Measurements from ENCODE around the gene RAET1E. TPM values are rescaled to one million over a fixed set of nuclear protein-coding genes. Genes with fewer than 3 reads are reported as not detected.
"Not testable (repeated sequence)": the region's sequence is repeated elsewhere in the genome, so short reads cannot be mapped to it uniquely, and the experiment has no call there.

RAET1E gene
- total RNA-seq, 1 donor from 2014 or later = 0.19 TPM

GRCh38 chr6:149856256-149856994 is 41.5 kb downstream of the RAET1E start:
- H3K27me3 ChIP-seq (ENCODE audit: low read depth) = no peaks in the 10 kb centered on the region
- H3K27ac ChIP-seq (replicated peaks) = no peak overlapping the region
- no peak overlapping the region for H3K4me3 ChIP-seq
- H3K36me3 ChIP-seq = no peaks in the 10 kb centered on the region
- intact Hi-C loops (cut with micrococcal nuclease) = no loop called here
- DNase-seq = no peak
- no peaks in the 10 kb centered on the region for H3K9me3 ChIP-seq (replicated peaks)
- H3K4me1 ChIP-seq = peaks cover 28% of the 10 kb centered on the region
- TF ChIP-seq CTCF (IDR thresholded peaks at IDR 0.05; ENCODE audit: borderline replicate concordance) = no peak

- Histone ChIP-seq H3K4me1 (peaks cover 21% of the 10 kb centered on the region), H3K9me3 (replicated peaks) (no peaks in the 10 kb centered on the region), H3K27ac (replicated peaks) (no peak overlapping the region), H3K27me3 (ENCODE audit: low read depth) (no peaks in the 10 kb centered on the region), H3K4me3 (no peak overlapping the region), H3K36me3 (no peaks in the 10 kb centered on the region)
- TF ChIP-seq CTCF (IDR thresholded peaks at IDR 0.05; ENCODE audit: borderline replicate concordance) = no peak
- no peak for DNase-seq
- intact Hi-C loops (cut with micrococcal nuclease) = no loop called here
These were observed 42.2 kb downstream of the RAET1E start for GRCh38 chr6:149855741-149856140.

GRCh38 chr6:149855040-149855654 is 42.8 kb downstream of the RAET1E start:
- intact Hi-C loops (cut with micrococcal nuclease) = no loop called here
- Histone ChIP-seq H3K36me3 (no peaks in the 10 kb centered on the region), H3K27me3 (ENCODE audit: low read depth) (no peaks in the 10 kb centered on the region), H3K4me1 (peaks cover 18% of the 10 kb centered on the region), H3K9me3 (replicated peaks) (no peaks in the 10 kb centered on the region), H3K4me3 (no peak overlapping the region), H3K27ac (replicated peaks) (no peak overlapping the region)
- no peak for TF ChIP-seq CTCF (IDR thresholded peaks at IDR 0.05; ENCODE audit: borderline replicate concordance)
- no peak for DNase-seq

- intact Hi-C loops (cut with micrococcal nuclease) = no loop called here
- Histone ChIP-seq H3K36me3 (no peaks in the 10 kb centered on the region), H3K27ac (replicated peaks) (no peak overlapping the region), H3K4me3 (no peak overlapping the region), H3K9me3 (replicated peaks) (no peaks in the 10 kb centered on the region), H3K4me1 (peaks cover 12% of the 10 kb centered on the region), H3K27me3 (ENCODE audit: low read depth) (no peaks in the 10 kb centered on the region)
- TF ChIP-seq CTCF (IDR thresholded peaks at IDR 0.05; ENCODE audit: borderline replicate concordance) = no peak
- no peak for DNase-seq
These were observed 43.4 kb downstream of the RAET1E start for GRCh38 chr6:149854532-149854931.

GRCh38 chr6:149854017-149854416 is 43.9 kb downstream of the RAET1E start:
- H3K27ac ChIP-seq (replicated peaks); H3K4me3 ChIP-seq; H3K4me1 ChIP-seq; H3K9me3 ChIP-seq (replicated peaks); H3K27me3 ChIP-seq (ENCODE audit: low read depth); intact Hi-C loops (cut with micrococcal nuclease); DNase-seq; H3K36me3 ChIP-seq: not testable (repeated sequence)

GRCh38 chr6:149852881-149853280 is 45.0 kb downstream of the RAET1E start:
- H3K27me3 ChIP-seq (ENCODE audit: low read depth) = no peaks in the 10 kb centered on the region
- TF ChIP-seq CTCF (IDR thresholded peaks at IDR 0.05; ENCODE audit: borderline replicate concordance) = no peak
- no peak overlapping the region for H3K27ac ChIP-seq (replicated peaks)
- H3K4me3 ChIP-seq = no peak overlapping the region
- DNase-seq = no peak
- no peaks in the 10 kb centered on the region for H3K9me3 ChIP-seq (replicated peaks)
- no peaks in the 10 kb centered on the region for H3K36me3 ChIP-seq
- intact Hi-C loops (cut with micrococcal nuclease) = no loop called here
- peaks cover 8% of the 10 kb centered on the region for H3K4me1 ChIP-seq
